ENCODE data around the gene BCL11A. TPM values are rescaled to one million over a fixed set of nuclear protein-coding genes. Genes with fewer than 3 reads are reported as not detected.

Gene BCL11A
- total and polyA plus RNA-seq, 2 of the 13 experiments (the other 11 are each of a cell fraction or from before 2014, with no cell fraction given) = not detected

- no peaks in the 10 kb centered on the region for H3K36me3 ChIP-seq (replicated peaks in 1 of 2; ENCODE audit: control insufficient read depth in 1 of 2, insufficient read depth in 2 of 2, low read length in 2 of 2)
- no peak overlapping the region for H3K27ac ChIP-seq (ENCODE audit: extremely low read length, insufficient read depth, low read length)
- FAIRE-seq (no peak), ATAC-seq (no peak), DNase-seq (ENCODE audit: low spot score) (no peak)
- no peaks in the 10 kb centered on the region for H3K9me3 ChIP-seq (ENCODE audit: low read length)
- WGBS (ENCODE audit: low lambda C conversion rate) = 0% methylated on average over 1 of the region's 1 CpG
- no peak overlapping the region for H3K4me3 ChIP-seq (replicated peaks in 1 of 3; ENCODE audit: insufficient read depth in 1 of 3, low read depth in 2 of 3, low read length in 3 of 3)
- H2AFZ ChIP-seq (ENCODE audit: low read length) = no peak overlapping the region
- ChIA-PET POLR2A (no interaction called here), CTCF (ENCODE audit: low intra/inter-chr PET ratio, low total read pairs) (no interaction called here)
- peaks cover 0 to 6% of the 10 kb centered on the region in 2 experiments; a peak in 1 of 5 replicates for H3K27me3 ChIP-seq (ENCODE audit: control insufficient read depth in 1 of 2, insufficient read depth in 2 of 2, low read length in 2 of 2)
- intact Hi-C loops (cut with micrococcal nuclease; ENCODE audit: unreplicated experiment) (no loop called here), in situ Hi-C loops (cut with HindIII; ENCODE audit: extremely low pct_ligation_motif_present, low pct_unique_long_range_greater_than_20kb) (no loop called here)
- TF ChIP-seq ZNF607 (CRISPR knock-in tag; IDR thresholded peaks at IDR 0.05; ENCODE audit: borderline replicate concordance) = no peak
- TF ChIP-seq TEAD3 (CRISPR knock-in tag; optimal IDR thresholded peaks at IDR 0.05; ENCODE audit: borderline replicate concordance) = no peak
- no peak for TF ChIP-seq HES4 (CRISPR knock-in tag; IDR thresholded peaks at IDR 0.05; ENCODE audit: borderline replicate concordance)
- no peak for TF ChIP-seq TARDBP (CRISPR knock-in tag; IDR thresholded peaks at IDR 0.05)
- TF ChIP-seq ZNF24 (IDR thresholded peaks at IDR 0.05) = no peak
- no peak for TF ChIP-seq HOXA9 (CRISPR knock-in tag; IDR thresholded peaks at IDR 0.05; ENCODE audit: borderline replicate concordance)
- no peak overlapping the region for H3K4me2 ChIP-seq (ENCODE audit: low read depth, low read length)
- no peaks in the 10 kb centered on the region for H3K79me2 ChIP-seq (ENCODE audit: insufficient read depth, low read length)
- no TSS peak for BruUV-seq (replicated peaks)
- no peaks in the 10 kb centered on the region for H3K4me1 ChIP-seq (ENCODE audit: insufficient read depth, low read length)
- no peaks in the 10 kb centered on the region for H4K20me1 ChIP-seq (ENCODE audit: insufficient read depth, low read length)
- H3K9ac ChIP-seq (ENCODE audit: insufficient read depth, low read depth, low read length) = no peak overlapping the region
Measured at GRCh38 chr2:60423505-60423904, 129.9 kb downstream of the BCL11A start.

GRCh38 chr2:60422826-60423483 lies 130.5 kb downstream of the BCL11A start:
- no peak overlapping the region for H2AFZ ChIP-seq (ENCODE audit: low read length)
- ChIA-PET POLR2A (no interaction called here), CTCF (ENCODE audit: low intra/inter-chr PET ratio, low total read pairs) (no interaction called here)
- H3K27me3 ChIP-seq (ENCODE audit: control insufficient read depth in 1 of 2, insufficient read depth in 2 of 2, low read length in 2 of 2) = peaks cover 0 to 6% of the 10 kb centered on the region in 2 experiments; a peak in 1 of 5 replicates
- no peak overlapping the region for H3K27ac ChIP-seq (ENCODE audit: extremely low read length, insufficient read depth, low read length)
- no peak overlapping the region for H3K4me2 ChIP-seq (ENCODE audit: low read depth, low read length)
- no peak overlapping the region for H3K9ac ChIP-seq (ENCODE audit: insufficient read depth, low read depth, low read length)
- intact Hi-C loops (cut with micrococcal nuclease; ENCODE audit: unreplicated experiment) = no loop called here
- 21% methylated on average over 7 of the region's 7 CpGs for WGBS (ENCODE audit: low lambda C conversion rate)
- no peaks in the 10 kb centered on the region for H3K36me3 ChIP-seq (replicated peaks in 1 of 2; ENCODE audit: control insufficient read depth in 1 of 2, insufficient read depth in 2 of 2, low read length in 2 of 2)
- H3K4me1 ChIP-seq (ENCODE audit: insufficient read depth, low read length) = no peaks in the 10 kb centered on the region
- FAIRE-seq (no peak), DNase-seq (ENCODE audit: low spot score) (no peak), ATAC-seq (no peak)
- H3K9me3 ChIP-seq (ENCODE audit: low read length) = no peaks in the 10 kb centered on the region
- no peaks in the 10 kb centered on the region for H3K79me2 ChIP-seq (ENCODE audit: insufficient read depth, low read length)
- H3K4me3 ChIP-seq (replicated peaks in 1 of 3; ENCODE audit: insufficient read depth in 1 of 3, low read depth in 2 of 3, low read length in 3 of 3) = no peak overlapping the region
- in situ Hi-C loops (cut with HindIII; ENCODE audit: extremely low pct_ligation_motif_present, low pct_unique_long_range_greater_than_20kb) = no loop called here
- no peaks in the 10 kb centered on the region for H4K20me1 ChIP-seq (ENCODE audit: insufficient read depth, low read length)
- BruUV-seq (replicated peaks) = no TSS peak
- TF ChIP-seq ZFX (CRISPR knock-in tag; IDR thresholded peaks at IDR 0.05; ENCODE audit: low read depth) = no peak
- TF ChIP-seq HNRNPLL (IDR thresholded peaks at IDR 0.05; ENCODE audit: low read depth, low read length, poor library complexity, severe bottlenecking) = no peak
- TF ChIP-seq ZNF136 (CRISPR knock-in tag; IDR thresholded peaks at IDR 0.05; ENCODE audit: low read depth) = no peak
- TF ChIP-seq ZSCAN31 (CRISPR knock-in tag; IDR thresholded peaks at IDR 0.05; ENCODE audit: low read depth) = no peak
- no peak for TF ChIP-seq KAT8 (CRISPR knock-in tag; IDR thresholded peaks at IDR 0.05)
- TF ChIP-seq ZMYM3 (CRISPR knock-in tag; IDR thresholded peaks at IDR 0.05) = no peak
- no peak for TF ChIP-seq GRHL1 (CRISPR knock-in tag; conservative IDR thresholded peaks at IDR 0.05)
- TF ChIP-seq HDAC6 (IDR thresholded peaks at IDR 0.05; ENCODE audit: low read depth, low read length) = no peak

Measured in HepG2 (cell line).